K562 (cell line): ENCODE measurements around the gene DLL4. TPM values are rescaled to one million over a fixed set of nuclear protein-coding genes. Genes with fewer than 3 reads are reported as not detected.

Source experiments
- CBX3 ChIP-seq, 2 experiments: IDR thresholded peaks; 1 replicate in 1 of 2; 2 replicates in 1 of 2; pipeline ENCODE4 v1.6.1; 2012; ENCODE audit warnings: inconsistent platforms in 2 of 2, low read length in 2 of 2, borderline replicate concordance in 1 of 2, control low read depth in 1 of 2
- KAT2B ChIP-seq: IDR thresholded peaks from one replicate; pipeline ENCODE4 v1.6.1; 2012; ENCODE audit warnings: low read depth, mild to moderate bottlenecking, control low read depth, inconsistent platforms, low read length, moderate library complexity
- TEAD1 ChIP-seq, 2 experiments: fragments of 450-650 bp in 1 of 2; sonication (generic) in 1 of 2; formaldehyde crosslinking; IDR thresholded peaks; 2 replicates each; pipeline versions ENCODE4 v1.4.0 to v1.8.0; 2020 to 2022; ENCODE audit warnings: mild to moderate bottlenecking in 2 of 2, missing genetic modification reagents in 1 of 2
- TRIM24 ChIP-seq, 2 experiments: fragments of 450-650 bp; IDR thresholded peaks; 2 replicates each; pipeline ENCODE4 v1.6.1; 2016
- ZBTB7A ChIP-seq: IDR thresholded peaks from 2 replicates; pipeline ENCODE4 v1.6.1; 2011; ENCODE audit warnings: low read depth, mild to moderate bottlenecking, low read length, moderate library complexity, borderline replicate concordance; ENCODE audit not compliant: control insufficient read depth
- ZBTB8A ChIP-seq: fragments of 450-650 bp; IDR thresholded peaks from 2 replicates; pipeline ENCODE4 v1.6.1; 2018; ENCODE audit warnings: mild to moderate bottlenecking, moderate library complexity; ENCODE audit not compliant: partially characterized antibody
- ZNF282 ChIP-seq: sonication (generic); formaldehyde crosslinking; IDR thresholded peaks from 2 replicates; pipeline ENCODE4 v1.8.1; 2023; ENCODE audit warnings: missing genetic modification reagents
- ZNF780A ChIP-seq: fragments of 250-450 bp; sonication (Bioruptor Pico); IDR thresholded peaks from 2 replicates; pipeline ENCODE4 v1.5.0; 2021; ENCODE audit warnings: mild to moderate bottlenecking
- polyA plus RNA-seq, 8 experiments: library from polyadenylated mRNA; depleted of rRNA in 4 of 8; stranded (reverse) in 5 of 8; unstranded in 3 of 8; fragments of >200 nt; fragmentation: Nextera tagmentation in 2 of 8; fragmentation: Illumina TruSeq in 1 of 8; extraction: Ambion mirVana in 2 of 8; extraction: Trizol in 1 of 8; gene quantifications; 2 replicates each; pipeline versions ENCODE4 v1.2.1 to v1.2.3, GENCODE V29; 2011 to 2014; ENCODE audit warnings: inconsistent platforms in 1 of 8, missing spikeins in 1 of 8
- total RNA-seq, 7 experiments: library from RNA; depleted of rRNA in 6 of 7; stranded (reverse); fragments of >200 nt in 6 of 7; fragmentation: Illumina TruSeq in 2 of 7; extraction: Trizol in 2 of 7; gene quantifications; 2 replicates each; pipeline versions ENCODE4 v1.2.1 to v1.2.3, GENCODE V29; 2011 to 2021; ENCODE audit warnings: low replicate concordance in 1 of 7
- TF ChIP-seq, protein P1 (sequence below): fragments of 450-650 bp; IDR thresholded peaks from 2 replicates; pipeline ENCODE4 v1.6.1; 2016; ENCODE audit warnings: mild to moderate bottlenecking, moderate library complexity

DLL4 gene
- total and polyA plus RNA-seq, 9 of the 15 experiments (the other 6 are each of a cell fraction or from before 2014, with no cell fraction given) = 0.04 to 1.1 (median 0.41) TPM; not detected in 1

- TF ChIP-seq, protein P1, sequence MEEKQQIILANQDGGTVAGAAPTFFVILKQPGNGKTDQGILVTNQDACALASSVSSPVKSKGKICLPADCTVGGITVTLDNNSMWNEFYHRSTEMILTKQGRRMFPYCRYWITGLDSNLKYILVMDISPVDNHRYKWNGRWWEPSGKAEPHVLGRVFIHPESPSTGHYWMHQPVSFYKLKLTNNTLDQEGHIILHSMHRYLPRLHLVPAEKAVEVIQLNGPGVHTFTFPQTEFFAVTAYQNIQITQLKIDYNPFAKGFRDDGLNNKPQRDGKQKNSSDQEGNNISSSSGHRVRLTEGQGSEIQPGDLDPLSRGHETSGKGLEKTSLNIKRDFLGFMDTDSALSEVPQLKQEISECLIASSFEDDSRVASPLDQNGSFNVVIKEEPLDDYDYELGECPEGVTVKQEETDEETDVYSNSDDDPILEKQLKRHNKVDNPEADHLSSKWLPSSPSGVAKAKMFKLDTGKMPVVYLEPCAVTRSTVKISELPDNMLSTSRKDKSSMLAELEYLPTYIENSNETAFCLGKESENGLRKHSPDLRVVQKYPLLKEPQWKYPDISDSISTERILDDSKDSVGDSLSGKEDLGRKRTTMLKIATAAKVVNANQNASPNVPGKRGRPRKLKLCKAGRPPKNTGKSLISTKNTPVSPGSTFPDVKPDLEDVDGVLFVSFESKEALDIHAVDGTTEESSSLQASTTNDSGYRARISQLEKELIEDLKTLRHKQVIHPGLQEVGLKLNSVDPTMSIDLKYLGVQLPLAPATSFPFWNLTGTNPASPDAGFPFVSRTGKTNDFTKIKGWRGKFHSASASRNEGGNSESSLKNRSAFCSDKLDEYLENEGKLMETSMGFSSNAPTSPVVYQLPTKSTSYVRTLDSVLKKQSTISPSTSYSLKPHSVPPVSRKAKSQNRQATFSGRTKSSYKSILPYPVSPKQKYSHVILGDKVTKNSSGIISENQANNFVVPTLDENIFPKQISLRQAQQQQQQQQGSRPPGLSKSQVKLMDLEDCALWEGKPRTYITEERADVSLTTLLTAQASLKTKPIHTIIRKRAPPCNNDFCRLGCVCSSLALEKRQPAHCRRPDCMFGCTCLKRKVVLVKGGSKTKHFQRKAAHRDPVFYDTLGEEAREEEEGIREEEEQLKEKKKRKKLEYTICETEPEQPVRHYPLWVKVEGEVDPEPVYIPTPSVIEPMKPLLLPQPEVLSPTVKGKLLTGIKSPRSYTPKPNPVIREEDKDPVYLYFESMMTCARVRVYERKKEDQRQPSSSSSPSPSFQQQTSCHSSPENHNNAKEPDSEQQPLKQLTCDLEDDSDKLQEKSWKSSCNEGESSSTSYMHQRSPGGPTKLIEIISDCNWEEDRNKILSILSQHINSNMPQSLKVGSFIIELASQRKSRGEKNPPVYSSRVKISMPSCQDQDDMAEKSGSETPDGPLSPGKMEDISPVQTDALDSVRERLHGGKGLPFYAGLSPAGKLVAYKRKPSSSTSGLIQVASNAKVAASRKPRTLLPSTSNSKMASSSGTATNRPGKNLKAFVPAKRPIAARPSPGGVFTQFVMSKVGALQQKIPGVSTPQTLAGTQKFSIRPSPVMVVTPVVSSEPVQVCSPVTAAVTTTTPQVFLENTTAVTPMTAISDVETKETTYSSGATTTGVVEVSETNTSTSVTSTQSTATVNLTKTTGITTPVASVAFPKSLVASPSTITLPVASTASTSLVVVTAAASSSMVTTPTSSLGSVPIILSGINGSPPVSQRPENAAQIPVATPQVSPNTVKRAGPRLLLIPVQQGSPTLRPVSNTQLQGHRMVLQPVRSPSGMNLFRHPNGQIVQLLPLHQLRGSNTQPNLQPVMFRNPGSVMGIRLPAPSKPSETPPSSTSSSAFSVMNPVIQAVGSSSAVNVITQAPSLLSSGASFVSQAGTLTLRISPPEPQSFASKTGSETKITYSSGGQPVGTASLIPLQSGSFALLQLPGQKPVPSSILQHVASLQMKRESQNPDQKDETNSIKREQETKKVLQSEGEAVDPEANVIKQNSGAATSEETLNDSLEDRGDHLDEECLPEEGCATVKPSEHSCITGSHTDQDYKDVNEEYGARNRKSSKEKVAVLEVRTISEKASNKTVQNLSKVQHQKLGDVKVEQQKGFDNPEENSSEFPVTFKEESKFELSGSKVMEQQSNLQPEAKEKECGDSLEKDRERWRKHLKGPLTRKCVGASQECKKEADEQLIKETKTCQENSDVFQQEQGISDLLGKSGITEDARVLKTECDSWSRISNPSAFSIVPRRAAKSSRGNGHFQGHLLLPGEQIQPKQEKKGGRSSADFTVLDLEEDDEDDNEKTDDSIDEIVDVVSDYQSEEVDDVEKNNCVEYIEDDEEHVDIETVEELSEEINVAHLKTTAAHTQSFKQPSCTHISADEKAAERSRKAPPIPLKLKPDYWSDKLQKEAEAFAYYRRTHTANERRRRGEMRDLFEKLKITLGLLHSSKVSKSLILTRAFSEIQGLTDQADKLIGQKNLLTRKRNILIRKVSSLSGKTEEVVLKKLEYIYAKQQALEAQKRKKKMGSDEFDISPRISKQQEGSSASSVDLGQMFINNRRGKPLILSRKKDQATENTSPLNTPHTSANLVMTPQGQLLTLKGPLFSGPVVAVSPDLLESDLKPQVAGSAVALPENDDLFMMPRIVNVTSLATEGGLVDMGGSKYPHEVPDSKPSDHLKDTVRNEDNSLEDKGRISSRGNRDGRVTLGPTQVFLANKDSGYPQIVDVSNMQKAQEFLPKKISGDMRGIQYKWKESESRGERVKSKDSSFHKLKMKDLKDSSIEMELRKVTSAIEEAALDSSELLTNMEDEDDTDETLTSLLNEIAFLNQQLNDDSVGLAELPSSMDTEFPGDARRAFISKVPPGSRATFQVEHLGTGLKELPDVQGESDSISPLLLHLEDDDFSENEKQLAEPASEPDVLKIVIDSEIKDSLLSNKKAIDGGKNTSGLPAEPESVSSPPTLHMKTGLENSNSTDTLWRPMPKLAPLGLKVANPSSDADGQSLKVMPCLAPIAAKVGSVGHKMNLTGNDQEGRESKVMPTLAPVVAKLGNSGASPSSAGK = peak; percentile 86
- TF ChIP-seq CBX3 (IDR thresholded peaks at IDR 0.05; ENCODE audit: borderline replicate concordance in 1 of 2, low read length in 2 of 2) (peak in 1 of 2 experiments; percentile 40; a peak in 1 of 3 replicates), KAT2B (peak; percentile 36), ZBTB8A (no peak), ZNF780A (no peak), TRIM24 (IDR thresholded peaks at IDR 0.05) (peak; percentile 16 to 45; a peak in 2 of 4 replicates), ZBTB7A (peak; percentile 83; the same call in 1 of the 2 replicates), ZNF282 (no peak), TEAD1 (CRISPR knock-in tag; IDR thresholded peaks at IDR 0.05) (peak in 1 of 2 experiments; percentile 81; a peak in 1 of 4 replicates)
These were observed 1.5 kb downstream of the DLL4 start (continued) for GRCh38 chr15:40930430-40931299.
